Retinal pigment epithelial cell (primary cell): ENCODE data around the gene C16orf96.

Experiments
- DNase-seq: peaks from one replicate; pipeline ENCODE4 v3.0.0-alpha.2; 2010; ENCODE audit warnings: low read depth
- H3K4me3 ChIP-seq: 2 replicates; pipeline ENCODE4 v1.5.1; 2011; ENCODE audit warnings: mild to moderate bottlenecking, low read length, control low read depth, moderate library complexity
- CTCF ChIP-seq: conservative IDR thresholded peaks from 2 replicates; pipeline ENCODE4 v1.5.1; 2011; ENCODE audit warnings: low read depth, low read length, control low read depth, inconsistent platforms

C16orf96 gene

GRCh38 chr16:4525069-4525468 is 31.1 kb upstream of the C16orf96 start:
- TF ChIP-seq CTCF = no peak

GRCh38 chr16:4525634-4526277 is 30.4 kb upstream of the C16orf96 start:
- no peak for DNase-seq
- TF ChIP-seq CTCF = no peak
- H3K4me3 ChIP-seq = no peak overlapping the region

More at GRCh38 chr16:4525069-4525468, 31.1 kb upstream of the C16orf96 start:
- DNase-seq = no peak
- no peak overlapping the region for H3K4me3 ChIP-seq

GRCh38 chr16:4529085-4530060 is 26.8 kb upstream of the C16orf96 start:
- no peak overlapping the region for H3K4me3 ChIP-seq
- no peak for TF ChIP-seq CTCF
- DNase-seq = no peak

GRCh38 chr16:4531811-4532210 is 24.3 kb upstream of the C16orf96 start:
- no peak for DNase-seq
- no peak overlapping the region for H3K4me3 ChIP-seq
- TF ChIP-seq CTCF = no peak

GRCh38 chr16:4532238-4532637 is 23.9 kb upstream of the C16orf96 start:
- no peak for TF ChIP-seq CTCF

GRCh38 chr16:4533490-4533889 is 22.6 kb upstream of the C16orf96 start:
- no peak for TF ChIP-seq CTCF
- DNase-seq = no peak
- no peak overlapping the region for H3K4me3 ChIP-seq

More at GRCh38 chr16:4532238-4532637, 23.9 kb upstream of the C16orf96 start:
- no peak for DNase-seq
- H3K4me3 ChIP-seq = no peak overlapping the region
